NCI-H2227 (cell line): ENCODE measurements around the gene MAD1L1.
"Not testable (repeated sequence)": the region's sequence is repeated elsewhere in the genome, so short reads cannot be mapped to it uniquely, and the experiment has no call there.

ENCODE experiments used
- DNase-seq: peaks from one replicate; lab custom pipeline; 2025; ENCODE audit not compliant: unreplicated experiment; lab: John Stamatoyannopoulos, UW

Gene MAD1L1

DNA sequence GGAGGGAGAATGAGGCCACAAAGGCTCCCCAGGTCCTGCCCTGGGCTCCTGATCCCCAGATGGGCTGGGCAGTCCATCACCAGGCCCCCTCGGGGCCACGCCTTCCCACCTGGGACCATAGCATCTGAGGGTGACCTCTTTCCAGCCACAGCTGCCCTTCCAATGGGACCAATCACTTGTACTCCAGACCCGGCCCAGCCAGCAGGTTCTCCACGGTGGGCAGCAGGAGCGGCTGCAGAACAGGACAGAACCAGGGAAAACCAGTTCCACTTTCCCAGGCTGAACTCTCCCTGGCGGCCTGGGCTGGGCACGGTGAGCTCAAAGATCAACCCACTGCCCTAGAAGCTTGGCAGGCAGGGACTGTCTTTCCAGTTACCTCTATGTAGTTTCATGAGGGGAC, 257.6 kb downstream of the MAD1L1 start:
- DNase-seq: no peak

- DNase-seq: no peak
Measured at GRCh38 chr7:1974290-1975101, 258.2 kb downstream of the MAD1L1 start.

- no peak for DNase-seq
Measured at GRCh38 chr7:1973321-1974251, 259.2 kb downstream of the MAD1L1 start.

DNA sequence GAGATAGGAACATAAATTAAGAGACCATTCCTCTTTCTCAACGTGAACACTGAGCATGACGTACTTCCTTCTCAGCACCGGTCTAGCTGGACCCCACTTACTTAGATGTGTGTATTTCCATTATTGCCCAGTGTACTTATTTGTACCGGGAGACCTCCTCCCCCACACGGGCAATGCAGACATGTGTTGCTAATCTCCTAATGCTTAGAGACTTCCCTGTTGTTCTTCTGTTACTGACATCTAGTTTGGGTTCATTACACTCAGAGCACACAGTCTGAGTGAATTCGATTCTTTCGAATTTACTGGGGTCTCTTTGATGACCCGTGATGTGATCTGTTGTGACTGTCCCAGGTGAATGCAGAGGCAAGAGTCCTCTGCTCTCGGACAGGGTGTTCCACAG, 260.0 kb downstream of the MAD1L1 start:
- DNase-seq: no peak

DNA sequence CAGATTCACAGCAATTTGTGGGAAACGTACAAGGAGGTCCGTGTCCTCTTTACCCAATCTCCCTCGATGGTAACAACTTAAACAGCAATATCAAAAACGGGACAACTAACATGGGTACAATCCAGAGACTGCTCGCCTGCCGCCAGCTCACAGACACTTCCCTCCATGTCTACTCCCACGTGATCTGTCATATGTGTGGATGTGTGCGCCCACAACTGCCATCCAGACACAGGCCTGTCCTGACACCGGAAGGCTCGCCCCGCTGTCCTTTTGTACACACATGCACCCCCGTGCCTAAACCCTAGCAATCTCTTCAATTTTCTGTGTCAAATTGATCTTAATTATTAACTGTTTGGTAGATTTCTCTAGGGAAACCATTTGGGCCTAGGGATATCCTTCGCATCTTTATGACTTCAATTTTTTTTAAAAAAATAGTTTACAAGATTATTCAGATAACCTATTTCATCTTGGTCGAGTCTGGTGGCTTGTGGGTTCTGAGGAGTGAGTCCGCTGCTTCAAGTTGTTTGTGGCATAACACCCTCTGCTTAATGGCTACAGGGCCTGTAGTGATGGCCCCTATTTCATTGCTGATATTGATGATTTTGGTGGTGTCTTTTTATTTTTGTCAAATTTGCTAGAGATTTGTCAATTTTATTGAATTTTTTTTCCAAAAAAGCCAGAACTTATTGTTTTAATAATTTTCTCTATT, 260.6 kb downstream of the MAD1L1 start:
- DNase-seq: no peak

DNA sequence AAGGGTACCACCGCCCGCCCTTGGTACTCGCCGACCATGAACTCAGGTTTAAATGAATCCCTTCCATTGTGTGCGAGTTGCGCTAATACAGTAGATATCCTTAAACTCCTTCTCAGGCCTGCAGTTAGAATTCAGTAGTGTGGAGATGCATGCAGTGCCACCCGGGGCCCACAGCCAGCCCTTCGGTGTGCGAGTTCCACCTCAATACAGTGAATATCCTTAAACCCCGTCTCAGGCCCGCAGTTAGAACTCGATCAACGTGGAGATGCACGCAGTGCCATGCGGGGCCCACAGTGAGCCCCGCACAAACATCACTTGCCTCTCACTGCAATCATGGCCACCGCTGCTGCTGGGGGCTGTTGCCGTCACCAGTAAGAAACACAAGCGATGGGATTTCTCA, 261.9 kb downstream of the MAD1L1 start:
- no peak for DNase-seq

GRCh38 chr7:1970285-1970660, 262.5 kb downstream of the MAD1L1 start:
- not testable (repeated sequence) for DNase-seq

GRCh38 chr7:1969459-1970284, 263.1 kb downstream of the MAD1L1 start:
- no peak for DNase-seq

GRCh38 chr7:1968397-1969111, 264.2 kb downstream of the MAD1L1 start:
- DNase-seq: no peak

DNA sequence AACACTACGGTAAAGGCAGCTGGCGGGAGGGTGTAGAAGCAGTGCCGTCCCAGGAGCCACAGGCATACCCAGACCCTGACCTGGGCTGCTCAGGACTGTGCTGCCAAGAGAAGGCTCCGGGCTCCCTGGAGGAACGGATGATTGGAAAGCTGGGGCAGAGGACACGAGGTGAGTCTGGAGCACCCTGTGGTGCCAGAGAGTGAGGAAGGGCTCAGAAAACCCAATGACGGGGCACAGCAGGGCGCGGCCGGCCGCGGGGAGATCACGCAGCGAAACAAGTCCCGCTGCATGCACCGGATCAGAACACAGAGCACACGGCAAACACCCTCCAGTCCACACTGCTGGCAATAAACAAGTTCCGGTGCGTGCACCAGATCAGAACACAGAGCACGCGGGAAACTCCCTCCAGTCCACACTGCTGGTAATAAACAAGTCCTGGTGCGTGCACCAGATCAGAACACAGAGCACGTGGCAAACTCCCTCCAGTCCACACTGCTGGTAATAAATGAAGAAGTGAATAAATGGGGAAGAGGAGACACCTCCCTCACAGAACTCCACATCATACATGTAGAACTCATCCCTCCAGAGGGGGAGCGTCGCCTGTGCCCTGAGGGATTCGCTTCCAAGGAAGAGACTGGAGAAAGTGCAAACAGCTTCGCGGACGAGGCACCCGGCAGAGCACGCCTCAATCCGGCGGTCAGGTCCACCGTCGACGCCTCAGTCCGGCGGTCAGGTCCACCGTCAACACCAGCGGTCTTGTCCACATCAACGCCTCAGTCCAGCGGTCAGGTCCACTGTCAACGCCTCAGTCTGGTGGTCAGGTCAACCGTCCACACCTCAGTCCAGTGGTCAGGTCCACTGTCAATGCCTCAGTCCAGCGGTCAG, 265.0 kb downstream of the MAD1L1 start:
- DNase-seq: no peak

DNA sequence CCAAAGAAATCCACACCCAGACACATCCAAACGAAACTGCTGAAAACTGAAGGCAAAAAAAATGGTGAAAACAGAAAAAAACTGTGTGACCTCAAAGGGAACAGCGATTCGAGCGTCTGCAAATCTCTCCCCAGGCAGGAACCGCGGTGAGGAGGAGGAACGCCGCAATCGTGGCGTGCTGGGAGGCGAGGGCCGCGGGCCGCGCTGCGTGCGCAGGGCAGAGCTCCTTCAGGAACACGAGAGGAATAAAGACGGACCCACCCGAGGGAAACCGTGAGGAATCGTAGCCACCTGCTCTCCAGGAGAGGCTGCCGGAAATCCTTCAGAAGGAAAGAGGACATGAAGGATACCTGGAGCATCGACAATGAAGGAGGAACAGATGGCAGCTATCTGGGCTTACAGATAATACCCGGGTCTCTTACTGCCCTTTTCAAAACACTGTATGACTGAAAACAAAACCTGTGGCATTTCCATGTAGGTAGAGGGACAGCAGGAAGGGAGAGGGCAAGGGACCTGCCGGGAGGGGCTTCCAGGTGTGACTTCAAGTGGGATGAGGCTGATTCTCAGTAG, 266.0 kb downstream of the MAD1L1 start:
- DNase-seq: no peak

GRCh38 chr7:1965579-1966294, 267.0 kb downstream of the MAD1L1 start:
- DNase-seq: no peak

GRCh38 chr7:1964913-1965578, 267.7 kb downstream of the MAD1L1 start:
- DNase-seq: no peak

GRCh38 chr7:1964211-1964912, 268.4 kb downstream of the MAD1L1 start:
- no peak for DNase-seq

DNA sequence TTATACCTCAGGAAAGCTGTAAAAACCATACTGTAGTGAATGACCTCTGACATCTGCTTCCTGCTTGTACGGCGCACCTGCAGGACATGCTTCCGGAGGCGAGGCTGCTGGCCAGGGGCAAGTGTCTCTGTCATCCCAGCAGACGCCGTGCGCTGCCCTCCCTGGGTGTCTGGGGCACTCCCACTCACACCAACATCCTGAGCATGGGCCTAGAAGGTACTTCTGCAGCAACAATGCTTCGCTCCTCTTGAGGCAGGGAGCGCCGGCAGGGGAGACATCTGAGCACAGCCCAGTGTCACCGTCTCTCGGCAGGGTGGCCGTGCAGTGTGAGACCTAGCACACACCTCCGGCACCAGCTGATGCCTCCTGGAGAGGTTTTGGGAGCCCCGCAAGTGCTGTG, 269.2 kb downstream of the MAD1L1 start:
- DNase-seq: no peak

DNA sequence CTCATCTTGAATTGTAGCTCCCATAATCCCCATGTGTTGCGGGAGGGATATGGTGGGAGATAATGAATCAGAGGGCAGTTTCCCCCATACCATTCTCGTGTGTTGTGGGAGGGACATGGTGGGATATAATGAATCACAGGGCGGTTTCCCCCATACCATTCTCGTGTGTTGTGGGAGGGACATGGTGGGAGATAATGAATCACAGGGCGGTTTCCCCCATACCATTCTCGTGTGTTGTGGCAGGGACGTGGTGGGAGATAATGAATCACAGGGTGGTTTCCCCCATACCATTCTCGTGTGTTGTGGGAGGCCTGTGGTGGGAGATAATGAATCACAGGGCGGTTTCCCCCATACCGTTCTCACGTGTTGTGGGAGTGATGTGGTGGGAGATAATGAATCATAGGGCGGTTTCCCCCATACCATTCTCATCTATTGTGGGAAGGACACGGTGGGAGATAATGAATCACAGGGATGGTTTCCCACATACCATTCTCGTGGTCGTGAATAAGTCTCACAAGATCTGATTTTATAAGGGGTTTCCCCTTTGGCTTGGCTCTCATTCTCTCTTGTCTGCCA, 271.0 kb downstream of the MAD1L1 start:
- DNase-seq: no peak

DNA sequence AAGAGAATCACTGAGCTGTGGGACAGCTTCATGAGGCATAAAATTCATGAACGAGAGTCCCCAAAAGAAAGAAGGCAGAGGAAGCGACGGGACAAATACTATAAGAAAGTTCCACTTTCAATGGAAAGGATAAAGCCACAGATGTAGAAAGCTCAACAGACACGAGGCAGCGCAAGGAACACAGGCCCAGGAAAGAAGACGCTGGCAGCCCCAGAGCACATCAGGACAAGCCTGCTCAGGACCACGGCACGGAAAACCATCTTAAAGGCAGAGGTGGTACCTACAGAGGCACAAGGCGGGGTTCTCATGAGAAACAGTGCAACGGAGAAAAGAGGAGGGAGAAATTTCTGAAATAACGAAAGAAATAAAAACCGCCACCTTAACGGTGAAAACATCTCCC, 273.4 kb downstream of the MAD1L1 start:
- DNase-seq: no peak
